Tibial nerve (tissue), 4 donors: ENCODE measurements around the gene NAP1L5. TPM values are rescaled to one million over a fixed set of nuclear protein-coding genes. Genes with fewer than 3 reads are reported as not detected.

Source experiments
- DNase-seq, 2 donors: peaks; one replicate each; pipeline ENCODE4 v3.0.0-alpha.2; 2019; ENCODE audit warnings: low spot score in 2 of 2
- H3K27ac ChIP-seq, 4 donors: fragments of 200-600 bp; sonication (generic) in 3 of 4; one replicate each; pipeline ENCODE4 v1.5.1; 2017 to 2019; ENCODE audit warnings: mild to moderate bottlenecking in 1 of 4
- H3K27me3 ChIP-seq, 2 donors: fragments of 200-600 bp; sonication (generic) in 1 of 2; one replicate each; pipeline versions ENCODE4 v1.5.1 to v1.6.0; 2017 to 2019
- H3K36me3 ChIP-seq, 3 donors: fragments of 200-600 bp; sonication (generic); one replicate each; pipeline ENCODE4 v1.5.1; 2018 to 2019
- H3K4me1 ChIP-seq, 4 donors: fragments of 200-600 bp; sonication (generic) in 3 of 4; one replicate each; pipeline ENCODE4 v1.5.1; 2017 to 2019
- H3K4me3 ChIP-seq, 4 donors: fragments of 200-600 bp; sonication (generic) in 3 of 4; one replicate each; pipeline ENCODE4 v1.5.1; 2017 to 2019; ENCODE audit warnings: mild to moderate bottlenecking in 1 of 4, moderate library complexity in 1 of 4
- H3K9me3 ChIP-seq, 4 donors: fragments of 200-600 bp; sonication (generic) in 3 of 4; one replicate each; pipeline ENCODE4 v1.5.1; 2017 to 2019
- CTCF ChIP-seq, 5 experiments: fragments of 200-600 bp in 3 of 5; fragments of 450-650 bp in 2 of 5; sonication (generic) in 3 of 5; IDR thresholded peaks; one replicate each; pipeline ENCODE4 v1.5.1; 2016 to 2019; ENCODE audit warnings: antibody characterized with exemption in 5 of 5, mild to moderate bottlenecking in 3 of 5, moderate library complexity in 2 of 5
- EP300 ChIP-seq, 2 donors: sonication (generic); formaldehyde crosslinking; IDR thresholded peaks; one replicate each; pipeline ENCODE4 v1.6.1; 2017; ENCODE audit warnings: antibody characterized with exemption in 2 of 2, mild to moderate bottlenecking in 1 of 2
- POLR2A ChIP-seq, 2 donors: fragments of 450-650 bp; IDR thresholded peaks; one replicate each; pipeline ENCODE4 v1.6.1; 2017; ENCODE audit warnings: antibody characterized with exemption in 2 of 2, mild to moderate bottlenecking in 2 of 2, moderate library complexity in 2 of 2
- WGBS, 2 donors: methylation state at CpG; one replicate each; pipeline ENCODE4 v1.1.5; 2018; 5-methylcytosine and 5-hydroxymethylcytosine counted together
- total RNA-seq, 4 donors: library from RNA; depleted of rRNA; stranded (reverse); fragments of >200 nt; gene quantifications; one replicate each; pipeline ENCODE4 v1.1.0, GENCODE V29; 2016

NAP1L5 gene
- total RNA-seq, 4 donors from 2014 or later: 6.1 to 10.2 (median 10.0) TPM

DNA sequence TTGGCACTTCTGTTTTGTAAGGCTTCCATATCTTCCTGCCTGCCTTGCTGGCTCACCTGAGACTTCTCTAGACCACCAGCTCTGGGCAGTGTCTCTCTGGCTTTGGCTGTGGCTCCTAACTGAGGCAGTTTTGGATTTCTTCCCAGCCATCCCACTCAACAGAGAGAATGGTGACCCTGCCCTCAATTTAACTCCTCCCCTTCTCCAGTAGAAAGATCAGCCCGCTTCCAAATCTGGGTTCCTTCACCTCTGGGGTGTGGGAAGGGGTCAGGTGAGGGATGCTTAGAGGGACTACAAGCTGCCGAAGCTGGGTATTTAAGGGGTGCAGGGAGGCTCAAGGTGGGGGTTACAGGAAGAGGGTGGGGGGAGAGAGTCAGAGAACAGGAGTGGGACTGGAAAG is 23.7 kb downstream of the NAP1L5 start:
- H3K27me3 ChIP-seq: no peaks in the 10 kb centered on the region
- DNase-seq: no peak
- no peaks in the 10 kb centered on the region for H3K4me1 ChIP-seq
- 56 to 59% methylated on average over 2 of the region's 2 CpGs for WGBS, 2 donors
- no peak overlapping the region for H3K4me3 ChIP-seq
- TF ChIP-seq EP300 (IDR thresholded peaks at IDR 0.05) (no peak), POLR2A (IDR thresholded peaks at IDR 0.05) (no peak), CTCF (IDR thresholded peaks at IDR 0.05) (no peak)
- H3K9me3 ChIP-seq: no peaks in the 10 kb centered on the region
- H3K27ac ChIP-seq: no peak overlapping the region
- H3K36me3 ChIP-seq: peaks cover 0 to 61% (median 11%) of the 10 kb centered on the region in 3 donors

GRCh38 chr4:88672987-88673386 is 24.6 kb downstream of the NAP1L5 start:
- Histone ChIP-seq H3K4me1 (no peaks in the 10 kb centered on the region), H3K36me3 (peaks cover 4 to 61% (median 4%) of the 10 kb centered on the region in 3 donors), H3K9me3 (no peaks in the 10 kb centered on the region), H3K27ac (no peak overlapping the region), H3K4me3 (no peak overlapping the region), H3K27me3 (no peaks in the 10 kb centered on the region)
- DNase-seq: no peak
- 56 to 57% methylated on average over 5 of the region's 5 CpGs for WGBS, 2 donors
- no peak for TF ChIP-seq EP300 (IDR thresholded peaks at IDR 0.05)
- peak in 4 of 5 experiments; percentile 29 to 47 (median 33) for TF ChIP-seq CTCF (IDR thresholded peaks at IDR 0.05)
- no peak for TF ChIP-seq POLR2A (IDR thresholded peaks at IDR 0.05)

- Histone ChIP-seq H3K27ac (no peak overlapping the region), H3K4me1 (peaks cover 0 to 3% (median 0%) of the 10 kb centered on the region in 4 donors), H3K9me3 (no peaks in the 10 kb centered on the region), H3K4me3 (no peak overlapping the region), H3K36me3 (peaks cover 0 to 61% (median 0%) of the 10 kb centered on the region in 3 donors), H3K27me3 (no peaks in the 10 kb centered on the region)
- no peak for DNase-seq
- TF ChIP-seq EP300 (IDR thresholded peaks at IDR 0.05) (no peak), POLR2A (IDR thresholded peaks at IDR 0.05) (no peak), CTCF (IDR thresholded peaks at IDR 0.05) (no peak)
- WGBS, 2 donors: 88 to 91% methylated on average over 2 of the region's 2 CpGs
Measured at GRCh38 chr4:88661739-88662138, 35.9 kb downstream of the NAP1L5 start.

DNA sequence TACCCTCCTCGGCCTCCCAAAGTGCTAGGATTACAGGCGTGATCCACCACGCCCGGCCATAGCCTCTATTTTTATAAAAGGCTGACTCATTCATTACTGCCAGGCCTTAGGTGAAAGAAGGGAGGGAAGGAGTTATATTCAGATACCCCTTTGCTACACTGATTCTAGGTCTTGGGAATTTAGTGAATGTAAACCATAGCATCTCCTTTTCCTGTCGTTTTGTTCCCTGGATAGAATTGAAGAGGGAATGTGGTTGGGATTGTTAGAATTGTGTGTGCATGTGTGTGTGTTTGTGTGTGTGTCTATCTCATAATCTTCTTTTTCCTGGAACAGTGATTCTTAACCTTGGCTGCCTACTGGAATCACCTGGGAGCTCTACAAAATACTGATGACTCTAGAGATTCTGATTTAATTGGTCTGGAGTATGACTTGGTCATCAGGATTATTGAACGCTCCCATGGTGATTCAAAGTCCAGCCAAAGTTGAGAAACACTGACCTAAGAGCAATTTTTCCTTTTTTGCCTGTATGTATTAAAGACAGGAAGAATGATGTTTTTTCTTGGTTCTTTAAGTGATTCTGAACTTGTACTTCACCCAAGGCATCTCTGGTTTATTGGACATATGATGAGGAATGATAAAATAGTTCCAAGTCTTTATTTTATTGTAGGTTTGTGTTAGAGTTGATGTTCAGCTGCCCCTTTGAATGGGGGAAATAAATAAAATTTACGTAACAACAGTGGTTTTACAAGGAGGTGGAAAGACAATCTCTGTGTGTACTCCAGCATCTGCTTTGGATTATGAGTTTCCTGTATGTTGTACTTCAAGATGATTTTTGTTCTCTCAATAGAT is 37.0 kb downstream of the NAP1L5 start:
- no peaks in the 10 kb centered on the region for H3K9me3 ChIP-seq
- WGBS, 2 donors: 78 to 80% methylated on average over 7 of the region's 7 CpGs
- H3K27ac ChIP-seq: no peak overlapping the region
- H3K4me3 ChIP-seq: no peak overlapping the region
- H3K27me3 ChIP-seq: no peaks in the 10 kb centered on the region
- peaks cover 0 to 68% (median 2%) of the 10 kb centered on the region in 3 donors for H3K36me3 ChIP-seq
- peaks cover 0 to 3% (median 0%) of the 10 kb centered on the region in 4 donors for H3K4me1 ChIP-seq
- TF ChIP-seq EP300 (IDR thresholded peaks at IDR 0.05) (no peak), CTCF (IDR thresholded peaks at IDR 0.05) (no peak), POLR2A (IDR thresholded peaks at IDR 0.05) (no peak)
- no peak for DNase-seq

GRCh38 chr4:88659890-88660208 is 37.8 kb downstream of the NAP1L5 start:
- no peak overlapping the region for H3K4me3 ChIP-seq
- H3K9me3 ChIP-seq: no peaks in the 10 kb centered on the region
- peaks cover 0 to 3% (median 0%) of the 10 kb centered on the region in 4 donors for H3K4me1 ChIP-seq
- H3K27ac ChIP-seq: no peak overlapping the region
- DNase-seq: no peak
- H3K36me3 ChIP-seq: peaks cover 0 to 68% (median 10%) of the 10 kb centered on the region in 3 donors
- TF ChIP-seq POLR2A (IDR thresholded peaks at IDR 0.05) (no peak), EP300 (IDR thresholded peaks at IDR 0.05) (no peak), CTCF (IDR thresholded peaks at IDR 0.05) (no peak)
- H3K27me3 ChIP-seq: no peaks in the 10 kb centered on the region
